HG02798 (cell line): ENCODE data around the gene MTG1.
A peak's percentile ranks its signal among the peaks of the same experiment; 100 is the strongest.

Experiments used
- ATAC-seq: cut with Tn5 transposase; IDR thresholded peaks from one replicate; pipeline ENCODE4 v1.9.1; 2021; ENCODE audit warnings: mild to moderate bottlenecking; ENCODE audit not compliant: unreplicated experiment, poor library complexity

MTG1 gene

GRCh38 chr10:133444342-133445267 is 50.6 kb downstream of the MTG1 start:
- no peak for ATAC-seq

DNA sequence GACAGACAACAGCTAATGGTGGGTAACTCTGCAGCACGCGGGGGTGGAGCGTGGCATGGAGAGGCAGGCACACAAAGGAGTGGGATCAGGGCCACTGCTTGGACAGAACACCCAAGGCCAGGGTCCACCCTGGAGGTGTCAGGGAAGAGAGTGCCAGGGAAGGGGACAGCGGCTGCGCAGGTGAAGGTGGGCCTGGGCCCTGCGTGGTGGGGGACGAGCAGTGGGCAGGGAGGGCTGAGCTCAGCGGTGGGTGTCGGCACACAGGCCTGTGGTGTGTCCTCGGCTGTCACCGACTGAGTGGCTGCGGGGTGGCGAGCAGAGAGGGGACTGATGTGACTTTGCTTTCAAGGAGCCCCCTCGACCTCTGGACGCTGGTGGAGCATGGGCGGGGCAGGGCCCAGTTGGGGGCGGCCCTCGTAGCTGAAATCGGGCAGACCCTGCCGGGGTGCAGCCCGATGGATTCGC is 51.3 kb downstream of the MTG1 start:
- no peak for ATAC-seq

DNA sequence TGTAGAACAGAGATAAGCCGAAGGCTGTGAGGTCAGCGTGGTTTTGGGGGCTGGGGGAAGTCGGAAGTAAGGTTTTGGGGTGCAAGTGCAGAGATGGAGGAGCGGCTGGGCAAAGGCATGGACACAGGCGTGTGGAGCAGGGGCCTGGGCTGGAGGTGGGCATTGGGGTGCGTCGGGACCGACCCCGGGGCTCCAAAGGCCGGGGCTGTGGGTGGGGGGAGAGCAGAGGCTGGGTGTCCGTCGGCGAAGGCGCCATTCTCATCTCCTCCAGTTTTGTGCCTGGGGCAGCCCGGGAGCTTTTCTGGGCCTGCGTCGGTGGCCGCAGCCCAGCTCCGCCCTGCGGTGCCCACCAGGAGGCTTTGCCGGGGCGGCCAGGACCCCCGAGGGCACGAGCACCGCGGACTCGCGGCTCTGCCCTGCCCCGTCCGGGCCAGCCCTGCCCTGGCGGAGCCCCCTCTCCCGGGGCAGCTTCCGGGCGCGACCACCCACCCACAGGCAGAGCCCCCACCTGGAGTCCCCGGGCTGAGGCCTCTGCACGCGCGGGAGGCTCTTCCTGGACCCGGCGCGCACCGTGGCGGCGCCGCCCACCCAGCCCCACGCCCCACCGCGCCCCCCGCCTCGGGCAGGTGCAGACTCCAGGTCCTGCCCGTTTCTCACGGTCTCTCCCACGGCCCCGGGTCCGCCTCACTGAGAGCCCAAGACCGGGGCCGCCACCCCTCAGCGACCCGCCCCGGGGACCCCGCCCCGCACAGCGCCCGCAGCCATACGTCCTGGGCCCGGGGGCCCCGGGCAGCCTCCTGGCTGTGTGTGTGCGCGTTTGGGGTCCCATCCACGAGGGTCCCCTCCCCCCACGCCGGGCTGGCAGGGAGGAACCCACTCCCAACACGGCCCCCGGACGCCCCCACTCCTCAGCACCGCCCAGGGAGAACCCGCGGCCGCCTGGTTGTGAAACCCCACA is 52.1 kb downstream of the MTG1 start:
- ATAC-seq, result no peak

GRCh38 chr10:133446979-133447378 is 53.0 kb downstream of the MTG1 start:
- no peak for ATAC-seq

GRCh38 chr10:133448120-133448519 is 54.2 kb downstream of the MTG1 start:
- ATAC-seq, result no peak

DNA sequence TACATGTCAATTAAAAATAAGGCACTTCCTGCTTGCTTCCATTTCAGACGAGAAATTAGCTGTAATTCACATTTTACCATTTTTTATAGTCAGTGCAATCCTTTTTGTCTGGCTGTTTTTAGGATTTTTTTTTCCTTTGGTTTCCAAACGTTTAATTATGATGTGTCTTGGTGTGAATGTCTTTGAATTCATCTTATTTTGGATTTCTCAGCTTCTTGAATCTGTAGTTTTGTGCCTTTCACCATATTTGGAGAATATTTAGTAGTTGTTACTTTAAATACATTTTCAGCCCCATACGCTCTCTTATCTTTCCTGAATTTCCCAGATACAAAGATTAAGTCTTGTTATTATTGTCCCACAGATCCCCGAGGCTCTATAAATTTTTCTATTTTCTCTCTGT is 57.4 kb downstream of the MTG1 start:
- no peak for ATAC-seq

DNA sequence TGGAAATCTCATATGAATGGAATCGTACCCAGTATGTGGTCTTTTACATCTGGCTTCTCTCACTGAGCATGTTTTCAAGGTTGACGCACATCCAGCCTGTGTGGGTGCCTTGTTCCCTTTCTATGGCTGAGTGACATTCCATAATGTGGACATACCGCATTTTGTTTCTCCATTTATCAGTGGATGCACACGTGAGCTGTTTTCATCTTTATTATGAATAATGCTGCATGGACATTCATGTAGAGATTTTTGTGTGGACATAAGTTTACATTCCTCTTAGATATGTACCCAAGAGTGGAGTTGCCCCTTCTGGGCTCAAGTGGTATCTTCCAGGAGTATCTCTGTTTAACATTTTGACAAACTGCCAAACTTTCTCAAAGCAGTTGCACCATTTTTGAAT is 58.5 kb downstream of the MTG1 start:
- no peak for ATAC-seq

DNA sequence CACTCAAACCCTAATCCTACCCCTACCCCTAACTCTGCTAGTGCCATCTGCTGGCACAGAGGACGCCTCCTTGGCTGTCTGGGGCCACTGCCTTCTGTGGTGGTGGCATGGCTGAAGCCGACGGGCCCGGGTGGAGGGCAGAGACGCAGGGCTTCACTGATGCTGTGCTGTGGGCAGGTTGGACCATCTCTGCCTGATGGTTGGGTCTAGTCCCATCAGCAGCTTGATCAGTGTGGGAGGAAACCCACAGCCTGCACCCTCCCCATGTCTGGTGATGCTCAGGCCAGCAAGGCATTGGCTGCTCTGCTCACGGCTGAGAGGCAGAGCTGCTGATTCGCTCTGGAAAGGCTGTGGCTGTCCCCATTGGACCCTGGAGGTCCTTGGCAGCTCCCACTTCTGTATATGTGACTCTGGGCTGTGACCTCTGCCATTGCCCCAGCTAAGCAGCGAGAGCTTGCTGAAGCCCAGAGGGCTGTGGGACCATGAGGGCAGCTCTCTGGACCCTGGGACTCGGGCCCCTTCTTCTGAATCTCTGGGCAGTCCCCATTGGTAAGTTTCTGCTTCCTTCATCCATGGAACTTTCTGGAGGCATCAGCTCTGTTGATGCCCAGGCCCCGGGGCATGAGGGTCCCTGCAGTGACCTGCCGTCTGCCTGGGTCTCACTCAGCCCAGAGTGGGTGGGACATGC is 59.7 kb downstream of the MTG1 start, which contains the start of gene SCART1:
Gene SCART1, plus strand, starts transcription at position 430 of the 688 bp plus-strand sequence. Its CDS starts 53 bp downstream, at position 483.
- ATAC-seq, result peak; percentile 62

- no peak for ATAC-seq
Observed at GRCh38 chr10:133454204-133454893, 60.4 kb downstream of the MTG1 start.

DNA sequence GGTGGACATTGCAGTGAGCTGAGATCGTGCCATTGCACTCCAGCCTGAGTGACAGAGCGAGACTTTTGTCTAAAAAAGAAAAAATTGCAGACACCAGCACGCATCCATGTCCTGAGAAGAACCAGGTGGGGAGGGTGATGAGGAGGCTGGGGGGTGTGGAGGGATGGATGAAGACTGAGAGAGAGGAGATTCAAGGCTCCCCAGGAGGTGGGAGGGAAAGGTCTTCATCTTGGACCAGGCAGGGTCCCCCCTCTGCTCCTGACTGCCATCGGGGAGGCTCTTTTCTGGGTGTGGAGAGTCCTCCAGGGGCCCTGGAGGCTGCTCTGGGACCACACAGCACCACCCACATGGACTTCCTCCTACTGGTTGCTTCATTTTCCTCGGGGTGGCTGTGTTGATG is 61.2 kb downstream of the MTG1 start:
- ATAC-seq, result no peak

GRCh38 chr10:133455611-133456031 is 61.7 kb downstream of the MTG1 start:
- ATAC-seq, result no peak

DNA sequence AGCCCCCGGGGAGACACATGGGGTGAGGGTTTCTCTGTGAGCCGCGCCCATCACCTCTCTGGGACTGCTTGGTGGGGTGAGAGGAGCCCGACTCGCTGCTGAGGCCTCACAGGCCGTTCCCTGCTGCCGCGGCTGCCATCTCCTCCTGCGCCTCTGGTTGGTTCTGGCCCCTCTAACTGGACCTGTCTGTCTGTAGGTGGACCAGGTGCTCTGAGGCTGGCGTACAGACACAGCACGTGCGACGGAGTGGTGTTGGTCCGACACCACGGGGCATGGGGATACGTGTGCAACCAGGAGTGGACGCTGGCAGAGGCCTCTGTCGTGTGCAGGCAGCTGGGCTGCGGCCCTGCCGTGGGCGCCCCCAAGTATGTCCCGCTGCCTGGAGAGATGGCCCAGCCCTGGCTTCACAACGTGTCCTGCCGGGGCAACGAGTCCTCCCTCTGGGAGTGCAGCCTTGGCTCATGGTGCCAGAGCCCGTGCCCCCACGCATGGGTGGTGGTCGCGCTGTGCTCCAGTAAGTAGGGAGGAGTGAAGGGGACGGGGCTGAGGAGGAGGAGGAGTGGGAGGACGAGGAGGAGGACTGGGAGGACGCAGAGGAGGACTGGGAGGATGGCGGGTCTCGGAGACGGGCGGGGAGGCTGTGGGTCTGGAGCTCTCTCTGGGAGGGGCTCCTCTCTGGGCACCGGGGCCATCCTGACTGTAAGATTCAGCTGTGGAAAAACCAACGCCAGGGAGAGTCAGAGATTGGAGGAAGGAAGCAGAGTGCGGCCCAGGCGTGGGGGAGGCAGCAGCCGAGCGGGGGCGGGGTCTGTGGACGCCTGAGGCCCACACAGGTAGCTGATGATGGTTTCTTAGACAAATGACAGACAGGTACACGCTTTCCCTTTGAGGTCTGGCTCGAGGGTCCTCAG is 62.3 kb downstream of the MTG1 start:
- ATAC-seq, result no peak

- ATAC-seq, result no peak
Observed at GRCh38 chr10:133457100-133457841, 63.3 kb downstream of the MTG1 start.

DNA sequence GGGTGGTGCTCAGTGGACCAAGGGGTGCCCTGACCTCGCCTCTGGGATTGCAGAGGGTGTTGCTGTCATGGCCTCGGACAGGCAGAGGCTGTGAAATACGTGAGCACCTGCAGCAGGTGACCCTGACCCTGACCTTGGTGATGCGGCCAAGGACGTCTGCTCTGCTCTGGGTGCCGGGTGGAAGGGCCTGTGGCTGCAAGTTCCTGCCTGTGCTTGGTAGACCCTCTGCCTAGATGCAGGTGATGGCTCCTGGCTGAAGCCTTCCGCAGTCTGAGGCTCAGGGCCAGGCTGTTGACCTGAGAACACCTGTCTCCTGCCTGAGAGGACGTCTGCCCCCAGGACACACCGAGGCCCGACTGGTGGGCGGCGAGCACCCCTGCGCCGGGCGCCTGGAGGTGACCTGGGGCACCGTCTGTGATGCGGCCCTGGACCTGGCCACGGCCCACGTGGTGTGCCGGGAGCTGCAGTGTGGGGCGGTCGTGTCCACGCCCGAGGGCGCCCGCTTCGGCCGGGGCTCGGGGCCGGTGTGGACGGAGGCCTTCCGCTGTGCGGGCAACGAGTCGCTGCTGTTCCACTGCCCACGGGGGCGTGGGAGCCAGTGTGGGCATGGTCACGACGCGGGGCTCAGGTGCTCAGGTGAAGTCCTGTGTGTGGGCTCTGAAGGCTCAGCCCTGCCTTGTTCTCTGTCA is 64.2 kb downstream of the MTG1 start:
- ATAC-seq, result no peak

DNA sequence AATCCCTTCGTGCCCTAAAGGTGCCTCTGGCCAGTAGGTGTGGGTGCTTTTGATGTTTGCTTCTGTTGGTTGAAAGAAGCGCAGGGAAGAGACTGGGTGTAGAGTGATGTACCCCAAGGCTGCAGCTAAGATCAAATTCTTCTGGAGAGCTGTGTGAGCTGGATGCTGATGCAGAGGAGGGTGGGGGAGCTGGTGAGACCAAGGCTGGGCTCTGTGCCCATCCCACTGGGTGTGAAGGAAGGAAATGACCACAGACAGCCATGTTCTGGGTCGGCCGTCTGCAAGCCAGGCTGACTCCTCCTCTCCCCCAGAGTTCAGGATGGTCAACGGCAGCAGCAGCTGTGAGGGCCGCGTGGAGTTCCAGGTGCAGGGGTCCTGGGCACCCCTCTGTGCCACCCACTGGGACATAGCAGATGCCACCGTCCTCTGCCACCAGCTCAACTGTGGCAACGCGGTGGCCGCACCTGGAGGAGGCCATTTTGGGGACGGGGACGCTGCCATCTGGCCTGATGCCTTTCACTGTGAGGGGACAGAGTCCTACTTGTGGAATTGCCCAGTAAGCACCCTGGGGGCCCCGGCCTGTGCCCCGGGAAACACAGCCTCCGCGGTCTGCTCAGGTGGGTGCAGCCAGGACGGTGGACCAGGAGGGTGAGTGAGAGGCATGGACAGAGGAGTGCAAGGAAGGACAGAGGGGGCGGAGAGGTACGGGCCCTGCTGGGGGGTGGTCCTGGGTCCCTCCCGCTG is 64.9 kb downstream of the MTG1 start:
- ATAC-seq, result no peak

GRCh38 chr10:133459454-133460207 is 65.7 kb downstream of the MTG1 start:
- ATAC-seq, result no peak
